H4 (cell line): Measurements from ENCODE around the gene KRTAP25-1. TPM values are rescaled to one million over a fixed set of nuclear protein-coding genes. Genes with fewer than 3 reads are reported as not detected.

Experiments used
- DNase-seq: peaks from one replicate; pipeline ENCODE4 v3.0.0-alpha.2; 2015; ENCODE audit warnings: low spot score
- total RNA-seq: library from RNA; depleted of rRNA; stranded (reverse); fragments of >200 nt; shearing (Covaris generic); gene quantifications from 2 replicates; pipeline ENCODE4 v1.2.3, GENCODE V29; 2014; rRNA removed

KRTAP25-1 gene
- total RNA-seq, 1 experiment from 2014 or later = not detected

DNA sequence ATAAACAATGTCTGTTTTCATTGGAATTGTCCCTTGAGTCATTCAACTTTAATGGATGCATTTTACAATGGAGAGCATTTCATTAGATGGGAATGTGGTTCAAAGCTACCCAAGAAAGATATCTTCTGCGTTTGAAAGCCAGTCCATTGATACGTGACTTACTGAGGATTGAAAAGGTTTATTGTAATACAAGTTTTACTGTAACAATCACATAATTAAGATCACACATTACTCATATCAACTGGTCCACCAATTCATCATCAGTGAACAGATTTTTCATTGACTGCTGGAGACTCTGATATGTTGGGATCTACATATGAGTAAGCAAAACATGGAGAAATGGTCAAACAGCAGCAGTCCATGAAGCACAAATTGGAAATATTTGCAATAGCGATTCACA, 39.4 kb downstream of the KRTAP25-1 start:
- no peak for DNase-seq

DNA sequence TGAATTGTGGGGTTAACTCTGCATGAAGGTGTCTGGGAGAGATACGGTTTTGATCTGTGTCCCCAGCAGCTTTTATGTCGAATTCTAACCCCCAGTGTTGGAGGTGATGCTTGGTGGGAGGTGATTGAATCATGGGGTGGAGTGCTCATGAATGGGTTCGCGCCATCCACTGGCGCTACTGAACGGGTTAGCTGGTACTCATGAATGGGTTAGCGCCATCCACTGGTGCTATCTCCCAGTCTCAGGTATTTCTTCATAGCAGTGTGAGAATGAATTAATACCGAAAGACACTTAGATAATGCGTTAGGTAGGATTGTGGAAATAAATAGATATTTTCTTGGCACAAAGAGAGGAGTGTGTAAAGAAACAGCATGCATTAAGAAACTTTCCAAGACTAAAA, 40.5 kb downstream of the KRTAP25-1 start:
- no peak for DNase-seq

DNA sequence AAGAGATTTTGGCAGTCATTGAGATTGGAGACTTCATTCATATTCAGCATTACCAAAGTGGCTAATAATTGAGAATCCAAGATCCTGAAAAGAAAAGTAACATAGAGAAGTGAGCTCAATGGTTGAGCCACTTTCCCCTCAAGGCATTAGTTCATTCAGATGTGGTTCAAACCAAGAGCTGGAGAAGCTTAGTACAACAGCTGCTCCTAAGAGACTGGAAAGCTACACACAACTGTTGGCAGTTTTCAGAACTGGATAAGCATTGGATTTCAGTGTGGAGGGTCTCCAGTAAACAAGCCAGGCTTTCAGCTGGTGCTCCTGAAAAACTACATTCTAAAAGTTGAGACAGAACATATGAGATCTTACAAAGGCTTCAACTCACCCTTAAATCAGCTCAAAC, 44.3 kb downstream of the KRTAP25-1 start:
- no peak for DNase-seq

DNA sequence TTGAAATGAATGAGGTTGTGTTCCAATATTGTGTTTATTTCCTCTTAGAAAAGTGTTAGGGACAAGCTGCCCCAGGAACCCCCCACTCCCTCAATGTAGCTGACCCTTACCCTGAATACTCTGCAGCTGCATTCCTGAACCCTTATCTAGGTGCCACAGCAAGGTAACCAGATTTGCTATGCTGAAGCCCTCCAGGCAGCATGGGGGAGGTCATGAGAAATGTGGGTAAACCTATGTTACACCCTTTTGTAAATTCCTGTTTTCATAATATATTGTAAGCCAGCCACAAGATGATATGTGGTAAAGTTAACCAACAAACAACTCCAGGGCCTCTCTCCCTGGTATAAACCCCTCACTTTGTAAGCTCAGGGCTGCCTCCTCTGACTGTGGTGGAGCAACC, 45.6 kb downstream of the KRTAP25-1 start:
- no peak for DNase-seq

DNA sequence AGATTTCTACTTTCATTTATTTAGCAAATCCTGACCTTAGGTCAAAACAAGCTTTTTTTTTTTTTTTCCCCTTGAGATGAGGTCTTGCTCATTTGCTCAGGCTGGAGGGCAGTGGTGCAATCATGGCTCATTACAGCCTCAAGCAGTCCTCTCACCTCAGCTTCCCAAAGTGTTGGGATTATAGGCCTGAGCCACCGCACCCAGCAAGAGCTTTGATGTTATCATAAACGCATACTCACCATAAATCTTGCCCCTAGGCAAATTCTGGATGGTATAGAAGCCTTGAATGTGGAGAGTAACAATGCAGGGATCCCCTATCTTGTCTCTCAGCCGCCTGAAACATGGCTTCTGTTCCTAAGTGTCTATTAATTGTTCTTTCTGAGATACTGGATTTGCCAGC, 48.7 kb downstream of the KRTAP25-1 start:
- no peak for DNase-seq

Other genes starting within 250 kb of the KRTAP25-1 start
- not detected in 2 replicates for gene CLDN17, start 122.7 kb downstream of the KRTAP25-1 start, total RNA-seq
- gene CLDN8, start 73.4 kb downstream of the KRTAP25-1 start, total RNA-seq = not detected in 2 replicates
- not detected in 2 replicates for gene KRTAP24-1, start 6.6 kb downstream of the KRTAP25-1 start, total RNA-seq
- gene KRTAP26-1, start 30.8 kb upstream of the KRTAP25-1 start, total RNA-seq = not detected in 2 replicates
- not detected in 2 replicates for gene KRTAP27-1, start 48.2 kb upstream of the KRTAP25-1 start, total RNA-seq
- not detected in 2 replicates for gene KRTAP23-1, start 59.1 kb upstream of the KRTAP25-1 start, total RNA-seq
- not detected in 2 replicates for gene KRTAP13-2, start 82.8 kb upstream of the KRTAP25-1 start, total RNA-seq
- not detected in 2 replicates for gene KRTAP13-1, start 106.5 kb upstream of the KRTAP25-1 start, total RNA-seq
- gene KRTAP13-3, start 136.4 kb upstream of the KRTAP25-1 start, total RNA-seq = not detected in 2 replicates
- not detected in 2 replicates for gene KRTAP13-4, start 140.7 kb upstream of the KRTAP25-1 start, total RNA-seq
- gene KRTAP15-1, start 150.8 kb upstream of the KRTAP25-1 start, total RNA-seq = not detected in 2 replicates
- not detected in 2 replicates for gene KRTAP19-1, start 190.9 kb upstream of the KRTAP25-1 start, total RNA-seq
- gene KRTAP19-2, start 197.9 kb upstream of the KRTAP25-1 start, total RNA-seq = not detected in 2 replicates
- gene KRTAP19-3, start 202.5 kb upstream of the KRTAP25-1 start, total RNA-seq = not detected in 2 replicates
- not detected in 2 replicates for gene KRTAP19-4, start 207.7 kb upstream of the KRTAP25-1 start, total RNA-seq
- gene KRTAP19-5, start 212.6 kb upstream of the KRTAP25-1 start, total RNA-seq = not detected in 2 replicates